ENCODE measurements around the gene OLFM2.

The OLFM2 gene

DNA sequence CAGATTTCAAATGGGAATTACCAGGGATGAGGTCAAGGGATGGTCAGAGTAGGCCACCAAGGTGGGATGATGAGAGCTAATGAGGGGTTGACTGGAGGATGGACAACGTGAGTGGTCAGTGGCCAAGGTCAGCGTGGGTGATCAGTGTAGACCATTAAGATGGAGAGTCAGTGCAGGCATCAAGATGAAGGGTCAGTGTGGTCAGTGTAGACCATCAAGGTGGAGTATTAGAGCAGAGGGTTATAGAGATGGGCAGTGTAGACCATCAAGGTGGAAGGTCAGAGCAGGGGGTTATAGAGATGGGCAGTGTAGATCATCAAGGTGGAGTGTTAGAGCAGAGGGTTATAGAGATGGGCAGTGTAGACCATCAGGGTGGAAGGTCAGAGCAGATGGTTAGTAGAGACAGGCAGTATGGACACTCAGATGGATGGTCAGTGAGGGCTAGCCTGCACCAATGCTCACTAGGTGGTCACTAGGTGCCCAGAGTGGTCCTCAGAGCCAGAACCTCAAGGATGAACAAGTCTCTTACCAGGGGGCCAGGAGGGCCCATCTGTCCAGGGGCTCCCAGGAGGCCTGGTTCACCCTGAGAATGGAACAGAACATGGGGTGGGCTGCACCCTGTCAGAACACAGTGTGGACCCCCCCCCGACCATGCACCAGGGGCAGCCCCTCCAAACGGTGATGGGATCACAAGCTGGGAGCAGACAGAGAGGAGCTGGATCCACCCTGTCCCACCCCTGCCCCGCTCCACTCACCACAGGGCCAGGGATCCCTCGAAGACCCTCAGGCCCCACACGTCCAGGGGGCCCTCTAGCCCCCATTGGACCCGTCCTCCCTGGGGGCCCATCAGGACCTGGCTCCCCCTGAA, 32.7 kb upstream of the OLFM2 start:
- TF ChIP-seq ISL1 (CRISPR knock-in tag; IDR thresholded peaks at IDR 0.05) (no peak), BACH2 (CRISPR knock-in tag; IDR thresholded peaks at IDR 0.05; ENCODE audit: borderline replicate concordance) (no peak), ZNF8 (CRISPR knock-in tag; IDR thresholded peaks at IDR 0.05) (no peak)
- TF ChIP-seq, protein P1, sequence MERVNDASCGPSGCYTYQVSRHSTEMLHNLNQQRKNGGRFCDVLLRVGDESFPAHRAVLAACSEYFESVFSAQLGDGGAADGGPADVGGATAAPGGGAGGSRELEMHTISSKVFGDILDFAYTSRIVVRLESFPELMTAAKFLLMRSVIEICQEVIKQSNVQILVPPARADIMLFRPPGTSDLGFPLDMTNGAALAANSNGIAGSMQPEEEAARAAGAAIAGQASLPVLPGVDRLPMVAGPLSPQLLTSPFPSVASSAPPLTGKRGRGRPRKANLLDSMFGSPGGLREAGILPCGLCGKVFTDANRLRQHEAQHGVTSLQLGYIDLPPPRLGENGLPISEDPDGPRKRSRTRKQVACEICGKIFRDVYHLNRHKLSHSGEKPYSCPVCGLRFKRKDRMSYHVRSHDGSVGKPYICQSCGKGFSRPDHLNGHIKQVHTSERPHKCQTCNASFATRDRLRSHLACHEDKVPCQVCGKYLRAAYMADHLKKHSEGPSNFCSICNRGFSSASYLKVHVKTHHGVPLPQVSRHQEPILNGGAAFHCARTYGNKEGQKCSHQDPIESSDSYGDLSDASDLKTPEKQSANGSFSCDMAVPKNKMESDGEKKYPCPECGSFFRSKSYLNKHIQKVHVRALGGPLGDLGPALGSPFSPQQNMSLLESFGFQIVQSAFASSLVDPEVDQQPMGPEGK (CRISPR knock-in tag; IDR thresholded peaks at IDR 0.05; ENCODE audit: borderline replicate concordance): no peak
- ATAC-seq: no peak

DNA sequence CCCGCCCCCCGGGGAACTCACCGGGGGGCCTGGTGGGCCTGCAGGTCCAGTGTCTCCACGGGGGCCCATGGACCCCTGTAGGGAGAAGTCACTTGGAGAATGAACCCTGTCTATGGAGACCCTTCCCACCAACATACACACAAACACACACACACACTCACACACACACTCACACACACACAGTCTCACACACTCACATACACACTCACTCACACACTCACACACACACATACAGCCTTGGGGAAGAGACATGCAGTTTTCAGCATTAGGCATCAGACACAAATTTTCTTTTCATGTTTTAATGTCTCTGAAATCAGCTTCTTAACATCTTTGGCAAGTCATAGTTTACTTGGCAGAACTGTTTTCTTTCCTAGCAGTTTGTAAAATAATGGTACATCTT, 31.0 kb upstream of the OLFM2 start:
- no peak for TF ChIP-seq ZNF565 (CRISPR knock-in tag; conservative IDR thresholded peaks at IDR 0.05; ENCODE audit: low read depth)
- TF ChIP-seq, protein P2, sequence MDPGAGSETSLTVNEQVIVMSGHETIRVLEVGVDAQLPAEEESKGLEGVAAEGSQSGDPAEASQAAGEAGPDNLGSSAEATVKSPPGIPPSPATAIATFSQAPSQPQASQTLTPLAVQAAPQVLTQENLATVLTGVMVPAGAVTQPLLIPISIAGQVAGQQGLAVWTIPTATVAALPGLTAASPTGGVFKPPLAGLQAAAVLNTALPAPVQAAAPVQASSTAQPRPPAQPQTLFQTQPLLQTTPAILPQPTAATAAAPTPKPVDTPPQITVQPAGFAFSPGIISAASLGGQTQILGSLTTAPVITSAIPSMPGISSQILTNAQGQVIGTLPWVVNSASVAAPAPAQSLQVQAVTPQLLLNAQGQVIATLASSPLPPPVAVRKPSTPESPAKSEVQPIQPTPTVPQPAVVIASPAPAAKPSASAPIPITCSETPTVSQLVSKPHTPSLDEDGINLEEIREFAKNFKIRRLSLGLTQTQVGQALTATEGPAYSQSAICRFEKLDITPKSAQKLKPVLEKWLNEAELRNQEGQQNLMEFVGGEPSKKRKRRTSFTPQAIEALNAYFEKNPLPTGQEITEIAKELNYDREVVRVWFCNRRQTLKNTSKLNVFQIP (CRISPR knock-in tag; IDR thresholded peaks at IDR 0.05; ENCODE audit: borderline replicate concordance, low read depth): no peak
- TF ChIP-seq ZNF70 (CRISPR knock-in tag; IDR thresholded peaks at IDR 0.05): no peak
- TF ChIP-seq GLIS3 (CRISPR knock-in tag; IDR thresholded peaks at IDR 0.05): no peak
- no peak for TF ChIP-seq ZFP3 (CRISPR knock-in tag; IDR thresholded peaks at IDR 0.05)
- no peak for TF ChIP-seq SNAI2 (CRISPR knock-in tag; IDR thresholded peaks at IDR 0.05)
- no peak for TF ChIP-seq OSR1 (CRISPR knock-in tag; IDR thresholded peaks at IDR 0.05)
- no peak for TF ChIP-seq BACH2 (CRISPR knock-in tag; IDR thresholded peaks at IDR 0.05; ENCODE audit: borderline replicate concordance)
- TF ChIP-seq ZFP30 (CRISPR knock-in tag; IDR thresholded peaks at IDR 0.05): no peak
- TF ChIP-seq CSDC2 (CRISPR knock-in tag; IDR thresholded peaks at IDR 0.05): no peak
- TF ChIP-seq, protein P3, sequence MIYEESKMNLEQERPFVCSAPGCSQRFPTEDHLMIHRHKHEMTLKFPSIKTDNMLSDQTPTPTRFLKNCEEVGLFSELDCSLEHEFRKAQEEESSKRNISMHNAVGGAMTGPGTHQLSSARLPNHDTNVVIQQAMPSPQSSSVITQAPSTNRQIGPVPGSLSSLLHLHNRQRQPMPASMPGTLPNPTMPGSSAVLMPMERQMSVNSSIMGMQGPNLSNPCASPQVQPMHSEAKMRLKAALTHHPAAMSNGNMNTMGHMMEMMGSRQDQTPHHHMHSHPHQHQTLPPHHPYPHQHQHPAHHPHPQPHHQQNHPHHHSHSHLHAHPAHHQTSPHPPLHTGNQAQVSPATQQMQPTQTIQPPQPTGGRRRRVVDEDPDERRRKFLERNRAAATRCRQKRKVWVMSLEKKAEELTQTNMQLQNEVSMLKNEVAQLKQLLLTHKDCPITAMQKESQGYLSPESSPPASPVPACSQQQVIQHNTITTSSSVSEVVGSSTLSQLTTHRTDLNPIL (CRISPR knock-in tag; IDR thresholded peaks at IDR 0.05; ENCODE audit: low read depth): no peak
- TF ChIP-seq PPARA (CRISPR knock-in tag; IDR thresholded peaks at IDR 0.05; ENCODE audit: borderline replicate concordance): no peak
- TF ChIP-seq ISL1 (CRISPR knock-in tag; IDR thresholded peaks at IDR 0.05): no peak
- no peak for TF ChIP-seq ZNF8 (CRISPR knock-in tag; IDR thresholded peaks at IDR 0.05)
- TF ChIP-seq ZC3H10 (CRISPR knock-in tag; IDR thresholded peaks at IDR 0.05): no peak
- no peak for TF ChIP-seq ARNTL (CRISPR knock-in tag; IDR thresholded peaks at IDR 0.05; ENCODE audit: borderline replicate concordance, low read depth)
- TF ChIP-seq, protein P4, sequence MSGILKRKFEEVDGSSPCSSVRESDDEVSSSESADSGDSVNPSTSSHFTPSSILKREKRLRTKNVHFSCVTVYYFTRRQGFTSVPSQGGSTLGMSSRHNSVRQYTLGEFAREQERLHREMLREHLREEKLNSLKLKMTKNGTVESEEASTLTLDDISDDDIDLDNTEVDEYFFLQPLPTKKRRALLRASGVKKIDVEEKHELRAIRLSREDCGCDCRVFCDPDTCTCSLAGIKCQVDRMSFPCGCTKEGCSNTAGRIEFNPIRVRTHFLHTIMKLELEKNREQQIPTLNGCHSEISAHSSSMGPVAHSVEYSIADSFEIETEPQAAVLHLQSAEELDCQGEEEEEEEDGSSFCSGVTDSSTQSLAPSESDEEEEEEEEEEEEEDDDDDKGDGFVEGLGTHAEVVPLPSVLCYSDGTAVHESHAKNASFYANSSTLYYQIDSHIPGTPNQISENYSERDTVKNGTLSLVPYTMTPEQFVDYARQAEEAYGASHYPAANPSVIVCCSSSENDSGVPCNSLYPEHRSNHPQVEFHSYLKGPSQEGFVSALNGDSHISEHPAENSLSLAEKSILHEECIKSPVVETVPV (CRISPR knock-in tag; IDR thresholded peaks at IDR 0.05): no peak
- TF ChIP-seq TOX (CRISPR knock-in tag; IDR thresholded peaks at IDR 0.05; ENCODE audit: borderline replicate concordance): no peak
- ATAC-seq: no peak

DNA sequence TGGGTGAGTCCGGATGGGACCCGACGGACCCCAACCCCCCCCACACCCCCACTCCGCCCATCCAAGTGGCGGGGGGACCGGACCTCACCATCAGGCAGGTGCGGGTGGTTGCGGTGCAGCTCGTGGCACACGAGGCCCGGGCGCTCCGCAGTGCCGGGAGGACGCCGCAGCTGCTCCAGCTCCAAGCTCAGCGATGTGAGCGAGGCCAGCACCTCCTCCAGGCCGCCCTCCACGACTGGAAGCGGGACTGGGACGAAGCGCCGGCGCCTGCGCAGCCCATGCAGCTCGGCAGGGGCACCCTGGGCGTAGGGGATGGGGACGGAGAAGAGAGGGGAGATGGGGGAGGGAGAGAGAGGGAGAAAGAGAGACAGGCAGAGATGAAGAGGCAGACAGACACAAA, 30.1 kb upstream of the OLFM2 start:
- TF ChIP-seq TOX (CRISPR knock-in tag; IDR thresholded peaks at IDR 0.05; ENCODE audit: borderline replicate concordance) (no peak), OSR1 (CRISPR knock-in tag; IDR thresholded peaks at IDR 0.05) (no peak), CSDC2 (CRISPR knock-in tag; IDR thresholded peaks at IDR 0.05) (no peak), SNAI2 (CRISPR knock-in tag; IDR thresholded peaks at IDR 0.05) (no peak), ZNF70 (CRISPR knock-in tag; IDR thresholded peaks at IDR 0.05) (no peak), TCF4 (CRISPR knock-in tag; IDR thresholded peaks at IDR 0.05; ENCODE audit: borderline replicate concordance) (no peak), ZNF565 (CRISPR knock-in tag; conservative IDR thresholded peaks at IDR 0.05; ENCODE audit: low read depth) (no peak), ZC3H10 (CRISPR knock-in tag; IDR thresholded peaks at IDR 0.05) (no peak), BACH2 (CRISPR knock-in tag; IDR thresholded peaks at IDR 0.05; ENCODE audit: borderline replicate concordance) (no peak), ZFP30 (CRISPR knock-in tag; IDR thresholded peaks at IDR 0.05) (no peak), PPARA (CRISPR knock-in tag; IDR thresholded peaks at IDR 0.05; ENCODE audit: borderline replicate concordance) (no peak), ARNTL (CRISPR knock-in tag; IDR thresholded peaks at IDR 0.05; ENCODE audit: borderline replicate concordance, low read depth) (no peak)
- TF ChIP-seq, protein P4 (CRISPR knock-in tag; IDR thresholded peaks at IDR 0.05): no peak
- ATAC-seq: no peak; the same call in 1 of the 3 replicates
